Vagina (tissue), 2 donors: ENCODE measurements around the gene NCAPG2.

Experiments
- POLR2A ChIP-seq, 2 donors: fragments of 450-650 bp; IDR thresholded peaks; one replicate each; pipeline ENCODE4 v1.6.1; 2017; ENCODE audit warnings: antibody characterized with exemption in 2 of 2, mild to moderate bottlenecking in 2 of 2, moderate library complexity in 2 of 2
- POLR2AphosphoS5 ChIP-seq, 2 donors: sonication (generic); formaldehyde crosslinking; IDR thresholded peaks; one replicate each; pipeline ENCODE4 v1.9.0; 2017; ENCODE audit warnings: antibody characterized with exemption in 2 of 2, mild to moderate bottlenecking in 2 of 2, low read depth in 1 of 2; ENCODE audit not compliant: insufficient read depth in 1 of 2

- TF ChIP-seq POLR2AphosphoS5 (IDR thresholded peaks at IDR 0.05; ENCODE audit: insufficient read depth in 1 of 2, low read depth in 1 of 2), result no peak
- no peak for TF ChIP-seq POLR2A (IDR thresholded peaks at IDR 0.05)
These were observed 37.6 kb upstream of the NCAPG2 start for GRCh38 chr7:158742065-158742821.
